IPS-NIHi11 (cell line): ENCODE data around the gene TIMM17A.

ENCODE experiments used
- DNase-seq: peaks from one replicate; pipeline ENCODE4 v3.0.0; 2012; ENCODE audit warnings: mixed read lengths, low spot score

Gene TIMM17A

GRCh38 chr1:201984446-201984845 is 29.1 kb downstream of the TIMM17A start:
- DNase-seq = no peak

- DNase-seq = no peak
These were observed 30.1 kb downstream of the TIMM17A start for GRCh38 chr1:201985355-201985754.

- DNase-seq = no peak
These were observed 33.3 kb downstream of the TIMM17A start for GRCh38 chr1:201988601-201989000.

GRCh38 chr1:201989354-201990128 is 34.2 kb downstream of the TIMM17A start:
- DNase-seq = no peak

- DNase-seq = no peak
These were observed 35.1 kb downstream of the TIMM17A start for GRCh38 chr1:201990427-201990826.

GRCh38 chr1:201999625-202000238 is 44.4 kb downstream of the TIMM17A start:
- DNase-seq = peak; percentile 84

- DNase-seq = no peak
These were observed 47.2 kb downstream of the TIMM17A start for GRCh38 chr1:202002507-202002906.

- DNase-seq = no peak
These were observed 49.4 kb downstream of the TIMM17A start for GRCh38 chr1:202004711-202005110.

GRCh38 chr1:202005958-202006357 is 50.7 kb downstream of the TIMM17A start:
- DNase-seq = no peak

GRCh38 chr1:202007304-202007703 is 52.0 kb downstream of the TIMM17A start:
- DNase-seq = no peak

GRCh38 chr1:202007805-202008489 is 52.6 kb downstream of the TIMM17A start:
- DNase-seq = peak; percentile 84

- peak; percentile 76 for DNase-seq
These were observed 54.2 kb downstream of the TIMM17A start for GRCh38 chr1:202009326-202010179.

- peak; percentile 92 for DNase-seq
These were observed 55.1 kb downstream of the TIMM17A start, which contains the start of gene ELF3 for GRCh38 chr1:202010180-202011015. Gene ELF3 (plus strand): TSS chr1:202010587. CDS start chr1:202011137, 550 bp downstream.

GRCh38 chr1:202011994-202012393 is 56.7 kb downstream of the TIMM17A start:
- DNase-seq = no peak

GRCh38 chr1:202012544-202013478 is 57.5 kb downstream of the TIMM17A start:
- no peak for DNase-seq

GRCh38 chr1:202013603-202014002 is 58.3 kb downstream of the TIMM17A start:
- DNase-seq = no peak

- DNase-seq = no peak
These were observed 58.8 kb downstream of the TIMM17A start for GRCh38 chr1:202014060-202014459.

GRCh38 chr1:202014915-202015661 is 59.8 kb downstream of the TIMM17A start:
- no peak for DNase-seq

GRCh38 chr1:202015662-202015937 is 60.3 kb downstream of the TIMM17A start:
- no peak for DNase-seq
